ENCODE measurements around the gene RALY.

RALY gene

DNA sequence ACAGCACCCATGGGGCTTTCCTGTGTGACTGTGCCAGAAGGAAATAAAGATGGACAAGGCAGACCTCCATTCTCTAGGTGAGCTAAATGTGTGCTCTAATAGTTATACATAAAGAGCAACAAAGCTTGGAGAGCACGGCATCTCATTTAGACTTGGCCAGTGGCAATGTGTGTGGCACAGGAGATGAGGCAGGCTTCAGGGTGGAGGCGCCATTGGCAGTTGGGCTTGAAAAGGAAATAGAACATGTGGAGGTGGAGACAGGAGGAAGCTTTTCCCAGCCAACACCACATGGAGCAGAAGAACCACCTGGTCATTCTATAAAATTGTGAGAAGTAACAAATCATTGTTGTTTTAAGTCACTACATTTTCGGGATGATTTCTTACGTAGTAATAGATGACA, 3.6 kb upstream of the RALY start:
- DNase-seq, result no peak

DNA sequence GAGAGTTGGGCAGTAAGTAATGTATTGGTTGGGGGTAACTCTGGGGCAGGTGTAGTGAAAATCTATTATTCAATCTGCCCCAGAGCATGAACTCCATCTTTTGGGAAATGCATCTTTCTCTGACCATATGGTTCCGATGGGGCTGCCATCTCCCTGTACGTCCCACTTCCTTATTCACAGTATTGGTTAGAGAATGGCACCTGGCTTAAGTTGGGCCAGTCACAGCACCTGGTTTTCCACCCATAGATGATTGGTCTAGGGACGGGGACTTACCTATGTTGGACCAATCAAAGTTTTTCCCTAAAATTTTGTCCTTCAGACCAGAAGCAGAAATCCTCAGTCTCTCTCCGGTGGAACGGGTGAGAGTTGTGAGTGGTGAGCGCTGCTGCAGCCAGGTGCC, 2.2 kb upstream of the RALY start:
- no peak for DNase-seq

GRCh38 chr20:33992145-33992922, 1.4 kb upstream of the RALY start:
- DNase-seq, result no peak

DNA sequence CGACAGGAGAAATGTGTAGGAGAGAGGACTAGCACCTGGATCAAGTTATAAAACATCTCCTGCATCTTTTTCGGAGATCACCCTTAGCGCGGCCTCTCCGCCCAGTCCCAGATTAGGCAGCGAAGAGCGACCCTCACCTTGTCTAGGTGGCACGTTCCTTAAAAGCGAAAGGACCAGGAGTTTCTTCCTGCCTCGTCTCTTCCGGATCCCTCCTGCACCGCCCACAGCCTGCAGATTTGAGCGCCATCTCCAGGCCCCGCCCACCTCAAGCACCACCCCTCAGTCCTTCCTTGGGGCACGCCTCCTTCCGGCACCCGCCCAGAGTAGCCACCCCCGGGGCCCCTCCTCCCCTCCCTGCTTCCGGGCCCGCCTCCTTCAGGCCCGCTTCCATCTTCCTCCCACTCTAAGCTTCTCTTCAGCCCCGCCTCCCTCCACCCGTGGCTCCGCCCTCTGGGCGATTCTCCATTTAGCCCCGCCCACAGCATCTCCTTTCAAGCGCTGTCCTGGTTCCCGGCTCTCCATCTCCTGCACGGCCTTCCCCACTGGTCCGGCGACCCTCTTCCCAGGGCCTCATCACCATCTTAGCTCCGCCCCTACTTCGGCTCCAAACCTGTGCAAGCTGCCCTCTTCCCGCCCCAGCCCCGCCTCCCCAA, 662 bp upstream of the RALY start:
- DNase-seq, result peak; percentile 96

DNA sequence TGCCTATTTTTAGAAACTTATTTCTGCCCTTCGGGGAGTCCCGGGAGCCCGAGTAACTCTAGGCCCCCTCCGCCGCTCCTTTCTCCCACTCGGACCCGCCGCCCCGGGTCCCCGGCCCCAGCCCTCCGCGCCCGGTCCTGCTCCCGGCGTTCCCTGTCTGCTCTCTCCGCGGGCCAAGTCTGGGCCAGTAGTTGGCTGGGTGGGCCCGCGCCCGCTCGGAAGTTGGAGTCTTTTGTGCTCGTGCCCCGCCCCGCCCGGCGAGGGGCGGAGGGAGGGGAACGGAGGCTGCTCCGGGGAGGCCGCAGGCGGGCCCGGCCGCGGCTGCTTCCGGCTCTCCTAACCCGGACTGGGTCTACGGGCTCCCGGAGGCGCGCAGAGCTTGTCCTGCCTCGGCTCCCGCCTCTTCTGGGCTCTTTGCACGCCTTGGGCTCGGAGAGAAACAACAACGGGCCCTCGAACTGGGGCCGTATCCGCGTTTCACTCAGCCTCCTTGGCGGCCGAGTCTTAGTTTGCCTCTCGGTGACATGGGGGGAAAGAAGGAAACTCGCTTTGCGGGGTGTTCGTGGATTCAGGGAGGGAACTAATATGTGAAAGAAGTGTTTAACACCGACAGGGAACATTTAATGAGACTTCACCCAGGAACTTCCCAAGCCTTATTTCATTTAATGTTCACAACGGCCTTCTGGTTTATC, 657 bp downstream of the RALY start:
- peak; percentile 9 for DNase-seq

GRCh38 chr20:33995053-33995831, 1.5 kb downstream of the RALY start:
- DNase-seq, result no peak

DNA sequence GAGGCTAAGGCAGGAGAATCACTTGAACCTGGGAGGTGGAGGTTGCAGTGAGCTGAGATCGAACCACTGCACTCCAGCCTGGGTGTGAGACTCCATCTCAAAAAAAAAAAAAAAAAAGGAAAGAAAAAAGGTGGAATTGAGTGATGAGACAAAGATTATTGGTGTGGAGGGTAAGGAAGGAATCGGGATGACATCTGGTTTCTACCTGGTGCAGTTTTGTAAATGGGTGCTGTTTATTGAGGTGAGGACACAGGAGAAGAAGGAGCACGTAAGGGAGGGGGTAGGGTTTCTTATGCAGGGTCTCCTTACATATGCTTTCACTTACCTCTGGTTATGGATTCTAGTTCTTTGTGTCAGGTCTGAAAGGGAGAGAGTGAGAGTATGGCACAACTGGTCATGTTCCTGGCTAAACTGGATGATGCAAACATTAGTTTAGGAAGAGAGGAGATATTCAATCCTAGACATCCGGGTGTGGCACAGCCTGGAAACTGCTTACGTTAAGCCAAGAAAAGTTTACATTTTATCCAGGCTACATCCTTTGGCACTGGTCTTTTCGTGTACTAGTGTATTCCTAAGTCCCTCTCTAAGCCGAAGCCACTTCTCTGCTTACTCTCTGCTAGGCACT, 5.4 kb downstream of the RALY start:
- no peak for DNase-seq

- no peak for DNase-seq
Observed at GRCh38 chr20:34001378-34001777, 7.7 kb downstream of the RALY start.

GRCh38 chr20:34004227-34004626, 10.5 kb downstream of the RALY start:
- no peak for DNase-seq

- DNase-seq, result no peak
Observed at GRCh38 chr20:34004790-34005457, 11.2 kb downstream of the RALY start.

DNA sequence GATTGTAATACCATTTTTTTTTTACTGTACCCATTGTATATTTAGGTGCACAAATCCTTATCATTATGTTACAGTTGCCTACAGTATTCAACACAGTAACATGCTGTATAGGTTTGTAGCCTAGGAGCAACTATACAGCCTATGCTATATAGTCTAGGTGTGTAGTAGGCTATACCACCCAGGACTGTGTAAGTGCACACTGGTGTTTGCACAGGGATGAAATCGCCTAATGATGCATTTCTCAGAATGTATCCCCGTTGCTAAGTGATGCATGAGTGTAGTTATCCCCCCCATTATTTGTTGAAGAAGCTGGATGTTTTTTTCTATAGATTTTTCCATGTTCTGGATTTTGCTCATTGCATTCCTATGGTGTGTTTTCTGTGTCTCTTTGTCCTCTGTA, 12.9 kb downstream of the RALY start:
- DNase-seq, result no peak

GRCh38 chr20:34008477-34008876, 14.8 kb downstream of the RALY start:
- DNase-seq, result no peak

GRCh38 chr20:34010405-34010931, 16.8 kb downstream of the RALY start:
- DNase-seq, result no peak

DNA sequence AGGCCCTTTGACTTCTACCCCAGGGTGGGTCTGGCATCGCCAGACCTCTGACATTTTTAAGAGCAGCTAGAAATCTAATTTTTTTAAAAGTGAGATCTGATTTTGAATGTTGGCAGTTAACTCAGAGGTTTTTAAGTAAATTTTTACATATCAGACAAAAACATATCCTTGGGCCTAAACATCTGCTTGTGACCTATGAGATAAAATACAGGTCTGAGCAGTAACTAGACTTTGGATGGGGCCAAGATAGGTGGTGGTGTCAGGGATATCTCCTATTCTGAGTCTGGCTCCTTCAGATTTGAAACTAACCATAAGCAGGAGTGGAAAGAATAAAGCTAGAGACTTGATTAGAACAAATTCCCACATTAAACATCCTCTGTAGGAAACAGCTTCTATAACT, 17.6 kb downstream of the RALY start:
- DNase-seq, result no peak

- DNase-seq, result no peak
Observed at GRCh38 chr20:34012330-34012729, 18.6 kb downstream of the RALY start.

- DNase-seq, result no peak
Observed at GRCh38 chr20:34012735-34013134, 19.0 kb downstream of the RALY start.

- no peak for DNase-seq
Observed at GRCh38 chr20:34013554-34013953, 19.8 kb downstream of the RALY start.

GRCh38 chr20:34014878-34015277, 21.2 kb downstream of the RALY start:
- DNase-seq, result no peak

DNA sequence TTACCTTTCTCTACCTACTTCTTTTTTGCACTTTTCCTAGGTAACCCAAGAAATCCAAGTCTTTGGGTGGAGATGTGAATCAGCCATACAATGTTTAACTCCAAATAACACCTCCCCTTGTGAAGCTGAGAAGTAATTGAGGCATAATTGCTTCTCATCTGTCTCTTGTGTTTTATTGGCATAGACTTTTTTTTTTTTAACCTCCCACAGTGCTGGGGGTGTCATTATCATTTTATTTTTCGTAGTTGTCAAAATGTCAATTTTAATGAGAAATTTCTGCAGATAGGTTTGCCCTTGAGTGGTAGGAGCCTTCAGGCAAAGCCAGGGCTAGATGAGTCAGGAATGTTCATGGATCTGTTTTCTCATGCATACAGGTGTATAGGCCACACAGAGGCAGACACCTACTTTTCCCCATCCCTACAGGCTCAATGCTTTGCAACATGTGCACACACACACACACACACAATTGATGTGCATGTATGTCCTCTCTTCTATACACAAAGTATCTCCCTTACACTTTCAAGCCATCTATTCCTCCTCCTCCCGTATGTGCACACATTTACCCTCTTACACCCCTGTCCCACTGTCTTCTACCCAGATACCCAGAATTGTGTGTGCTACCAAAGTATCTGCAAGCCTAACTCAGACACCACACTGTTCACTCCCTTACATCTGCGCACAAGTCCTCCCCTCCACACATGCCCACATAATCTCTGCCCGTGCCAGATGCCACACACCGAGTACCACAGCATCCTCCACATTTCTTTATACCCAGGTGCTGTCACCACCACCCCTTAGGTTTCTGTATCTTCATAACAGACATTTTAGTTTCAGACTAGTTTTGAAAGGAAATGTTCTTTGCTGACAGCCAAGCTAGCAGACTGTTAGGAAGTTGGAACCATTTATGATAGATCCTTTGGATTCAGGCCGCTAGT, 22.0 kb downstream of the RALY start:
- DNase-seq, result no peak

GRCh38 chr20:34016736-34017135, 23.0 kb downstream of the RALY start:
- no peak for DNase-seq

- DNase-seq, result no peak
Observed at GRCh38 chr20:34017610-34018009, 23.9 kb downstream of the RALY start.
